Kidney epithelial cell (primary cell): ENCODE measurements around the gene FBXW8. TPM values are rescaled to one million over a fixed set of nuclear protein-coding genes. Genes with fewer than 3 reads are reported as not detected.

Experiments
- DNase-seq: peaks from one replicate; pipeline ENCODE4 v3.0.0-alpha.2; 2010; ENCODE audit warnings: low read depth
- H3K27me3 ChIP-seq: 2 replicates; pipeline ENCODE4 v1.6.0; 2011; ENCODE audit warnings: low read length; ENCODE audit not compliant: control insufficient read depth, insufficient read depth
- H3K36me3 ChIP-seq: 2 replicates; pipeline ENCODE4 v1.5.1; 2011; ENCODE audit warnings: low read length; ENCODE audit not compliant: control insufficient read depth, insufficient read depth
- H3K4me3 ChIP-seq: 2 replicates; pipeline ENCODE4 v1.5.1; 2011; ENCODE audit warnings: low read depth, mild to moderate bottlenecking, control low read depth, low read length
- total RNA-seq: library from RNA; depleted of rRNA; stranded (reverse); fragments of >200 nt; gene quantifications from 2 replicates; pipeline ENCODE4 v1.2.3, GENCODE V29; 2015
- TF ChIP-seq, protein P1 (sequence below): IDR thresholded peaks from 2 replicates; pipeline ENCODE4 v1.5.1; 2011; ENCODE audit warnings: mild to moderate bottlenecking, moderate library complexity, low read length, control low read depth, inconsistent platforms; ENCODE audit not compliant: insufficient read depth, poor library complexity, severe bottlenecking

The FBXW8 gene
- total RNA-seq, 1 donor from 2014 or later, result 25.4 TPM

DNA sequence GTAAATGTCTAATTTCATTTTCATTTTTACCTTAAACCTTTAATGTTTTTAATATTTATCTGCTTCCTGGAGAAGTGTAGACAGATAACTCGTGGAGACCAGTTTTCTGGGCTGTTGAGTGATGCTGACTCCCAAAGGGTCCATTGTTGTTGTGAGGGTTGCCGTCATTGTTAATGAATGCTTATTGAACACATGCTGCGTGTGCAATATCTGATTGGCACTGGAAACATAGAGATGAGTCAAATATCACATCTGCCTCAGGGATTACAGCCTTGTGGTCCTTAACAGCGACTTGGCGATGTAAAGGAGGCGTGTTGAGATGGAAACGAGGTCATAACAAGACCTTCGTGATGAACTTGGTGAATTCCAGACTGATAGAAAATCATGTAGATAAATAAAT lies 85.9 kb downstream of the FBXW8 start:
- H3K36me3 ChIP-seq, result no peaks in the 10 kb centered on the region
- no peak overlapping the region for H3K4me3 ChIP-seq
- H3K27me3 ChIP-seq, result no peaks in the 10 kb centered on the region
- TF ChIP-seq, protein P1, sequence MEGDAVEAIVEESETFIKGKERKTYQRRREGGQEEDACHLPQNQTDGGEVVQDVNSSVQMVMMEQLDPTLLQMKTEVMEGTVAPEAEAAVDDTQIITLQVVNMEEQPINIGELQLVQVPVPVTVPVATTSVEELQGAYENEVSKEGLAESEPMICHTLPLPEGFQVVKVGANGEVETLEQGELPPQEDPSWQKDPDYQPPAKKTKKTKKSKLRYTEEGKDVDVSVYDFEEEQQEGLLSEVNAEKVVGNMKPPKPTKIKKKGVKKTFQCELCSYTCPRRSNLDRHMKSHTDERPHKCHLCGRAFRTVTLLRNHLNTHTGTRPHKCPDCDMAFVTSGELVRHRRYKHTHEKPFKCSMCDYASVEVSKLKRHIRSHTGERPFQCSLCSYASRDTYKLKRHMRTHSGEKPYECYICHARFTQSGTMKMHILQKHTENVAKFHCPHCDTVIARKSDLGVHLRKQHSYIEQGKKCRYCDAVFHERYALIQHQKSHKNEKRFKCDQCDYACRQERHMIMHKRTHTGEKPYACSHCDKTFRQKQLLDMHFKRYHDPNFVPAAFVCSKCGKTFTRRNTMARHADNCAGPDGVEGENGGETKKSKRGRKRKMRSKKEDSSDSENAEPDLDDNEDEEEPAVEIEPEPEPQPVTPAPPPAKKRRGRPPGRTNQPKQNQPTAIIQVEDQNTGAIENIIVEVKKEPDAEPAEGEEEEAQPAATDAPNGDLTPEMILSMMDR, result no peak
- DNase-seq, result no peak

DNA sequence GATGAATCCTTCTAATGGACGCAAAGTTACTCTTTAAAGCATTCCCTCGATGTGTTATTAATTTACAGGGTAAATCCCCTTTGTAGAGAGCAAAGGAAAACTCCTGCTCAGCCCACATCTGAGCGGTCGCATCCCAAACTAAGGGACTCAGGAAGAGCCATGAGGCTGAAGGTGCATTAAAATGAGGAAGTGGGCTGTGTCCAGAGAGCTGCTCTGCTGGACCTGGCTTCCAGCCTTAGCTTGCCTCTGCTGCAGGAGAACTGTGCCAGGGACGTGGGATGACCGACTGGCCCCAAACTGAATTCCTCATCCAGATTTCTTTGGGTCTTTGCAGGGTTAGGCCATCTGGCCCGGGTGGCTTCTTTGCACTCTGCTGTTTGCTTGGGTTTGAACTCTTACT lies 88.3 kb downstream of the FBXW8 start:
- H3K4me3 ChIP-seq, result no peak overlapping the region
- TF ChIP-seq, protein P1, result no peak
- no peak for DNase-seq
- H3K27me3 ChIP-seq, result no peaks in the 10 kb centered on the region
- H3K36me3 ChIP-seq, result no peaks in the 10 kb centered on the region

DNA sequence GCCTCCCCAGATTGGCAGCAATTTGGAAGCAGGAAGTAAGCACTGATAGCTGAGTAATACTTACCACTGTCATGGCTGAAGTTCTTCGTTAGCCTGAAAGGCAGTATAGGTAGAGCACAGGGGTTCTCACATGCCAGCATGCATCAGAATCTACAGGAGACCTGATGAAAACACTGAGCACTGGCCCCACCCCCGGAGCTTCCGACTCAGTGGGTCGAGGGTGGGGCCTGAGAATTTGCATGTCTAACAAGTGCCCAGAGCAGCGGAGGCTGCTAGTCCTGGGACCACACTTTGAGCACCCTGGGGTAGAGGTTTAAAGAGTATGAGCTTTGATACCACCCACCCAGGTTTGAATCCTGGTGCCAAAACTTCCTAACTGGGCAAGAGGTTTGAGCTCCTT lies 89.6 kb downstream of the FBXW8 start:
- DNase-seq, result no peak
- no peaks in the 10 kb centered on the region for H3K27me3 ChIP-seq
- H3K4me3 ChIP-seq, result no peak overlapping the region
- H3K36me3 ChIP-seq, result no peaks in the 10 kb centered on the region
- TF ChIP-seq, protein P1, result no peak

DNA sequence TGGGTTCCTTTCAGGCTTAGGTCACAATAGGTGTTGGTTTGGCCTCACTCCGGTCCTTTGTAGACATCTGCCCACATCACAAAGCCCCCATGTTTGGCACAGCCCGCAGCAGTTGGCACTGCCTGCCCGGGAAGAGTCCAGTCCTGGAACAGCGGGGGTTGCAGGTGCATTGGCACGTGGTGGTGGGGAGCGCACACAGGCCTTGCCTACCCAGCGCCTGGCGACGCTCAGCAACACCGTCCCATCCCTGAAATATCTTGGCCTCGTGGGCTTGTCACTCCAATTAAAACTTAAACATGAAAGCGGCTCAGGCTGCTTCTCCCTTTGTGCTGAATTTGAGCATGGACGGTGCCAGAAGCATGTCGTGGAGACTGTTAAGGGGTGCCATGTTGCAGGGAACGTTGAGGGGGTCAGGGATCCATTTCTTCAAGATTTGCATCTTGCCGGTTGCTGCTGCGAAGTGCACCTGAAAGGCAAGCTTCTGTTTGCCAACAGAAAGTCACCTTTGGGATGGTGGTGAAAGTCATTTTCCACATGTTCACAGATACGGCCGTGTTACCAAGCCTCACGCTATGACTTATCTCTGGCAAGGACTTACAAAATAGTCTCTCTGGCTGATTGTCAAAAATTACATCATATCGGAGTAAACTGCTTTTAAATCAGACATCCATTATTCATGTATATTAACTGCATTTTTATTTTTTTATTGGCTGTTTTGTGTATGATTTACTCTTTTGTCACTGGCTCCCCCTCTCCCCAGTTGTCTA lies 91.5 kb downstream of the FBXW8 start:
- no peak for DNase-seq
- H3K27me3 ChIP-seq, result no peaks in the 10 kb centered on the region
- TF ChIP-seq, protein P1, result no peak
- no peaks in the 10 kb centered on the region for H3K36me3 ChIP-seq
- H3K4me3 ChIP-seq, result no peak overlapping the region

DNA sequence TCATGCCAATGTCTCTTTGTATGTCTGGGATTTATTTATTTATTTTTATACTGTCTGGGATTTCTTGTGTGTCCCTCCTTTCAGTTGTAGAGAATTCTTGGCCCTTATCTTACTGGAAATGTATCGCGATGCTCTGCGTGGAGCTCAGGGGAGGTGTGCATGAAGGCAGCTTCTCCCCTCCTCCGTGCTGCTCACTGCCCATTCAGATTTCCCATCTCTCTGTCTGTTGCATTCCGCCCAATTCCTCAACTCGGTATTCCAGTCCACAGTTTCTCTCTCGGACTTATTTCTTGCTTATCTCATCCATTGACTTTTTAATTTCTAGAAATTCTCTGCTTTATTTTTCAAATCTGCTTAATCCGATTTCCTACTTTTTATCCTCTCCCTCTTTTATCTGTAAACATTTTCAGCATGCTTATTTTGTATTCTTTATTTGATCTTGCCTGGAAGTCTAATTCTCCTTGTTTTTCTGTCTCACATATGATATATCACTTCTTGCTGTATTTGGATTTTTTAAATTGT lies 93.2 kb downstream of the FBXW8 start:
- no peaks in the 10 kb centered on the region for H3K27me3 ChIP-seq
- H3K36me3 ChIP-seq, result no peaks in the 10 kb centered on the region
- DNase-seq, result no peak
- TF ChIP-seq, protein P1, result no peak
- H3K4me3 ChIP-seq, result no peak overlapping the region
